ENCODE measurements around the gene CDHR3. TPM values are rescaled to one million over a fixed set of nuclear protein-coding genes. Genes with fewer than 3 reads are reported as not detected.

Gene CDHR3
- total RNA-seq, 2 donors from 2014 or later: 0.79 TPM; not detected in 1

DNA sequence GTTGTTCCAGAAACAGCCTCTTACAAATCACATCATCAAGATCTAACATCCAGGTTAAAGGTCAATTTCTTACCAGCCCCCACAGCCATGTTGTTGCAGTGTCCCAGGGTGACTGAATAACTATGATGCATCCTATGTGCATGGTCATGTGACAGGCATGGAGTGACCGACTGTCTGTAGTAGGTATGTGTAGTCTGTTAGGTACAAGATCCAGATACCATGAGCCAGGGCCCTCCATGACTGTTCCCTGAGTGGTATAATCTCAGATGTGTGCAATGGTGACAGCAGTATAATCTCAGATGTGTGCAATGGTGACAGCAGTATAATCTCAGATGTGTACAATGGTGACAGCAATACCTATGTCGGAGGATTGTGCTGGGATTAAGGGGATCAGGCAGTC lies 8.8 kb downstream of the CDHR3 start:
- DNase-seq (ENCODE audit: low spot score): no peak
- H3K27ac ChIP-seq: no peak overlapping the region
- H3K4me3 ChIP-seq: no peak overlapping the region
- no peaks in the 10 kb centered on the region for H3K4me1 ChIP-seq
- no peak for TF ChIP-seq CTCF (IDR thresholded peaks at IDR 0.05)
- no peaks in the 10 kb centered on the region for H3K9me3 ChIP-seq
- H3K36me3 ChIP-seq: no peaks in the 10 kb centered on the region
- H3K27me3 ChIP-seq: no peaks in the 10 kb centered on the region

DNA sequence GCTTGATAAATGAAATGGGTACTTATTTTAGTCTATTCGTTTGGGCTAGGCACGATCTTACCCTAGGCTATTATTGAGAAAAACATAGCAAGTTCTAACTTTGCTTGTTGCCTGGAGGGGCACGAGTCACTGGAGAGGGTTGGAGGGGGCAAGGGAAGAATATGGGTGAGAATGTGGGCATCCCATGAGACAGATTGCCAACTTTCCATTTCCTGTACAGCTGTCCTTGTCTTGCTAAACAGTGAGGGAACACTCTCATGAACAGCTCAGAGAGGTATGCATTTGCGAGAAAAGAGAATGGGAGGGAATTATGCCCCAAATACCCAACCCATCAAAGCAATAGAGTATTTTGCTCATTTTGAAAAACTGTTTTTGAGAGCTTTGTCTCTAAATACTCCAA lies 9.2 kb downstream of the CDHR3 start:
- Histone ChIP-seq H3K9me3 (no peaks in the 10 kb centered on the region), H3K4me1 (no peaks in the 10 kb centered on the region), H3K27me3 (no peaks in the 10 kb centered on the region), H3K4me3 (no peak overlapping the region), H3K27ac (no peak overlapping the region), H3K36me3 (no peaks in the 10 kb centered on the region)
- TF ChIP-seq CTCF (IDR thresholded peaks at IDR 0.05): no peak
- no peak for DNase-seq (ENCODE audit: low spot score)

GRCh38 chr7:105974471-105974870 lies 11.4 kb downstream of the CDHR3 start:
- Histone ChIP-seq H3K9me3 (no peaks in the 10 kb centered on the region), H3K4me1 (peaks cover 0 to 6% of the 10 kb centered on the region in 2 donors), H3K4me3 (no peak overlapping the region), H3K27me3 (no peaks in the 10 kb centered on the region), H3K27ac (no peak overlapping the region), H3K36me3 (no peaks in the 10 kb centered on the region)
- TF ChIP-seq CTCF (IDR thresholded peaks at IDR 0.05): no peak
- no peak for DNase-seq (ENCODE audit: low spot score)

GRCh38 chr7:105975770-105976417 lies 12.8 kb downstream of the CDHR3 start:
- peaks cover 0 to 6% of the 10 kb centered on the region in 2 donors for H3K4me1 ChIP-seq
- no peak for DNase-seq (ENCODE audit: low spot score)
- H3K27ac ChIP-seq: no peak overlapping the region
- TF ChIP-seq CTCF (IDR thresholded peaks at IDR 0.05): no peak
- H3K9me3 ChIP-seq: no peaks in the 10 kb centered on the region
- H3K36me3 ChIP-seq: no peaks in the 10 kb centered on the region
- H3K4me3 ChIP-seq: no peak overlapping the region
- H3K27me3 ChIP-seq: no peaks in the 10 kb centered on the region

DNA sequence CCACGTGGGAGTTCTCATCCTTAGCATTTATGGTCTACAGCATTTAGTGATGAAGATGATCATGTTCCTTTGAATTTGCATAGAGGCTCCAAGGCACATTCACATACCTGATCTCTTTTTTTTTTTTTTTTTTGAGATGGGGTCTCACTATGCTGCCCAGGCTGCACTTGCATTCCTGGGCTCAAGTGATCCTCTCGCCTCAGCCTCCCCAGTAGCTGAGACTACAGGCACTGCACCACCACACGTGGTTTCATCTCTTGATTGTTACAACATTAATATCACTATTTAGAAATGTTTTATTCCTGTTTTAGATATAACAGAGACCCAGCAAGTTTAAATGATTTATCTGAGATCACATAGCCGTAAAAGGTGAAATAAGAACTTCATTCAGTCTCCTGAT lies 13.8 kb downstream of the CDHR3 start:
- no peak for DNase-seq (ENCODE audit: low spot score)
- H3K27me3 ChIP-seq: no peaks in the 10 kb centered on the region
- H3K27ac ChIP-seq: no peak overlapping the region
- TF ChIP-seq CTCF (IDR thresholded peaks at IDR 0.05): no peak
- H3K9me3 ChIP-seq: no peaks in the 10 kb centered on the region
- no peaks in the 10 kb centered on the region for H3K36me3 ChIP-seq
- peaks cover 0 to 6% of the 10 kb centered on the region in 2 donors for H3K4me1 ChIP-seq
- H3K4me3 ChIP-seq: no peak overlapping the region

GRCh38 chr7:105978035-105978434 lies 15.0 kb downstream of the CDHR3 start:
- no peak for TF ChIP-seq CTCF (IDR thresholded peaks at IDR 0.05)
- DNase-seq (ENCODE audit: low spot score): no peak

More at GRCh38 chr7:105978035-105978434, 15.0 kb downstream of the CDHR3 start:
- Histone ChIP-seq H3K4me3 (no peak overlapping the region), H3K36me3 (no peaks in the 10 kb centered on the region), H3K27me3 (no peaks in the 10 kb centered on the region), H3K4me1 (peaks cover 0 to 6% of the 10 kb centered on the region in 2 donors), H3K9me3 (no peaks in the 10 kb centered on the region), H3K27ac (no peak overlapping the region)

Data from right atrium auricular region (tissue), 2 donors.